ENCODE data around the gene VWA5B1.

The VWA5B1 gene

GRCh38 chr1:20324704-20325406 lies 34.2 kb downstream of the VWA5B1 start:
- DNase-seq, result no peak

- no peak for DNase-seq
These were observed 34.8 kb downstream of the VWA5B1 start for GRCh38 chr1:20325407-20325843.

- peak; percentile 59 for DNase-seq
These were observed 35.3 kb downstream of the VWA5B1 start for GRCh38 chr1:20325844-20326420.

GRCh38 chr1:20327467-20327866 lies 36.8 kb downstream of the VWA5B1 start:
- no peak for DNase-seq

GRCh38 chr1:20328201-20328600 lies 37.5 kb downstream of the VWA5B1 start:
- DNase-seq, result no peak

GRCh38 chr1:20329793-20330542 lies 39.3 kb downstream of the VWA5B1 start:
- no peak for DNase-seq

- no peak for DNase-seq
These were observed 43.4 kb downstream of the VWA5B1 start for GRCh38 chr1:20334103-20334502.

- DNase-seq, result no peak
These were observed 45.5 kb downstream of the VWA5B1 start for GRCh38 chr1:20336105-20336605.

- DNase-seq, result no peak
These were observed 46.9 kb downstream of the VWA5B1 start for GRCh38 chr1:20337581-20337980.

- DNase-seq, result no peak
These were observed 49.3 kb downstream of the VWA5B1 start for GRCh38 chr1:20339811-20340457.

- DNase-seq, result no peak
These were observed 51.8 kb downstream of the VWA5B1 start for GRCh38 chr1:20342294-20343148.

- DNase-seq, result no peak
These were observed 52.7 kb downstream of the VWA5B1 start for GRCh38 chr1:20343149-20343937.

- no peak for DNase-seq
These were observed 53.2 kb downstream of the VWA5B1 start for GRCh38 chr1:20343938-20344302.

GRCh38 chr1:20344738-20345137 lies 54.1 kb downstream of the VWA5B1 start:
- DNase-seq, result no peak

- DNase-seq, result no peak
These were observed 54.7 kb downstream of the VWA5B1 start for GRCh38 chr1:20345419-20345818.

GRCh38 chr1:20346433-20346832 lies 55.8 kb downstream of the VWA5B1 start:
- DNase-seq, result no peak

- DNase-seq, result no peak
These were observed 57.0 kb downstream of the VWA5B1 start for GRCh38 chr1:20347699-20348098.

- no peak for DNase-seq
These were observed 57.7 kb downstream of the VWA5B1 start for GRCh38 chr1:20348326-20348915.

GRCh38 chr1:20349561-20349960 lies 58.9 kb downstream of the VWA5B1 start:
- no peak for DNase-seq

GRCh38 chr1:20349971-20350370 lies 59.3 kb downstream of the VWA5B1 start:
- no peak for DNase-seq

- no peak for DNase-seq
These were observed 59.7 kb downstream of the VWA5B1 start for GRCh38 chr1:20350421-20350820.
